Chondrocyte (in vitro differentiated cells): ENCODE results near the gene COL20A1. TPM values are rescaled to one million over a fixed set of nuclear protein-coding genes. Genes with fewer than 3 reads are reported as not detected.

Experiments used
- DNase-seq: peaks from one replicate; pipeline ENCODE4 v3.0.0; 2021; ENCODE audit warnings: mixed read lengths, low spot score
- H3K27ac Mint-ChIP-seq: one replicate; pipeline ENCODE4 v1.8.0; 2021; ENCODE audit warnings: mild to moderate bottlenecking, moderate library complexity, mixed read lengths; ENCODE audit not compliant: unreplicated experiment
- H3K27me3 Mint-ChIP-seq: 2 replicates; pipeline ENCODE4 v1.8.0; 2021; ENCODE audit warnings: low read depth, mixed read lengths
- H3K36me3 Mint-ChIP-seq: 2 replicates; pipeline ENCODE4 v1.8.0; 2021; ENCODE audit warnings: low read depth, mixed read lengths
- H3K4me1 Mint-ChIP-seq: 2 replicates; pipeline ENCODE4 v1.8.0; 2021; ENCODE audit warnings: low read depth, mild to moderate bottlenecking, mixed read lengths
- H3K4me3 Mint-ChIP-seq: one replicate; pipeline ENCODE4 v1.8.0; 2021; ENCODE audit warnings: mild to moderate bottlenecking, moderate library complexity, mixed read lengths; ENCODE audit not compliant: unreplicated experiment
- H3K9me3 Mint-ChIP-seq: 2 replicates; pipeline ENCODE4 v1.8.0; 2021; ENCODE audit warnings: low read depth, mixed read lengths
- total RNA-seq: library from RNA; stranded (reverse); gene quantifications from 3 replicates; pipeline ENCODE4 v1.2.1, GENCODE V29; 2021
- TF ChIP-seq, protein P1 (sequence below): fragments of 200-600 bp; sonication (generic); IDR thresholded peaks from 2 replicates; pipeline ENCODE4 v1.5.0; 2021; ENCODE audit warnings: antibody characterized with exemption, mild to moderate bottlenecking, moderate library complexity

Gene COL20A1
- total RNA-seq, 1 donor from 2014 or later = not detected

DNA sequence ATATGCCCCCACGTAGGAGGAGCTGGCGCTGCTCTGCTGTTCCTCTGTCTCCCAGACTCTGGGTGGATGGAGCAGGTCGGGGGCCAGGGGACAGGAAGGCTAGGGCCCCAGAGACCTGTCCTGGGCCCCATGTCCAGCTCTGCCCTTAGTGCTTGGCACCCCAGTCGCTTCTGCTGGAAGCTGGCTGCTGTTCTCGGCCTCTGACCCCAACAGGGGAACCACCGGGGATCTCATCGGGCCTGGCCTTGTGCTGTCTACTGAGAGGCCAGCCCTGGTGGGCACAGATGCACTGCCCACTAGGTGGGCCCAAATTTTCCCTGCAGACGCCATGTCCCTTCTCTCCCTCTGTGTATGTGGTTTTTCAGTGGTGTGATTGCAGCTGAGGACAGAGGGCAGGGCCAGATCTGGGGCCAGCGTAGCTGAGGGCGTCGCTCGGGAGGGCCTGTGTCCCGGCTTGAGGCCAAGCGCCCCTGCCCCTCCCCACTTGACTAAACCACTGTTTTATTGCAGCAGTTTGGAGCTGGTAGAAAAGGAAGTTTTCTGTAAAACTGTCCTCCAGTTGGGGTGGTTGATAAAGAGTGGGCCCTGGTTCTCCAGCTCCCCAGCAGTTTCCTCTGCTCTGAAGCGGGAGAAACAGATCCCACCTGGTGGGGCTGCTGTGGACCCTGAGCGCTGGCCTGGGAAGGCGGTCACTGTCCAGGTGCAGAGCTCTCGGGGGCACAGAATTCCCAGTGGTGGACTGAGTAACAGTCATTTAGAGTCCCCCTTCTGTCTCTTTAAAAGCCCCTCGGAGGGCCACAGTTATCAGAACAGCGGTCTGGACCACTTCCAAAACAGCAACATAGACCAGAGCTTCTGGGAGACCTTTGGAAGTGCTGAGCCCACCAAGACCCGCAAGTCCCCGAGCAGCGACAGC lies 5.9 kb upstream of the COL20A1 start:
- TF ChIP-seq, protein P1, sequence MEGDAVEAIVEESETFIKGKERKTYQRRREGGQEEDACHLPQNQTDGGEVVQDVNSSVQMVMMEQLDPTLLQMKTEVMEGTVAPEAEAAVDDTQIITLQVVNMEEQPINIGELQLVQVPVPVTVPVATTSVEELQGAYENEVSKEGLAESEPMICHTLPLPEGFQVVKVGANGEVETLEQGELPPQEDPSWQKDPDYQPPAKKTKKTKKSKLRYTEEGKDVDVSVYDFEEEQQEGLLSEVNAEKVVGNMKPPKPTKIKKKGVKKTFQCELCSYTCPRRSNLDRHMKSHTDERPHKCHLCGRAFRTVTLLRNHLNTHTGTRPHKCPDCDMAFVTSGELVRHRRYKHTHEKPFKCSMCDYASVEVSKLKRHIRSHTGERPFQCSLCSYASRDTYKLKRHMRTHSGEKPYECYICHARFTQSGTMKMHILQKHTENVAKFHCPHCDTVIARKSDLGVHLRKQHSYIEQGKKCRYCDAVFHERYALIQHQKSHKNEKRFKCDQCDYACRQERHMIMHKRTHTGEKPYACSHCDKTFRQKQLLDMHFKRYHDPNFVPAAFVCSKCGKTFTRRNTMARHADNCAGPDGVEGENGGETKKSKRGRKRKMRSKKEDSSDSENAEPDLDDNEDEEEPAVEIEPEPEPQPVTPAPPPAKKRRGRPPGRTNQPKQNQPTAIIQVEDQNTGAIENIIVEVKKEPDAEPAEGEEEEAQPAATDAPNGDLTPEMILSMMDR = no peak
- Mint-ChIP-seq H3K27me3 (no peaks in the 10 kb centered on the region), H3K36me3 (peaks cover 20% of the 10 kb centered on the region), H3K27ac (no peak overlapping the region), H3K4me1 (no peaks in the 10 kb centered on the region), H3K9me3 (no peaks in the 10 kb centered on the region), H3K4me3 (no peak overlapping the region)
- DNase-seq = no peak

DNA sequence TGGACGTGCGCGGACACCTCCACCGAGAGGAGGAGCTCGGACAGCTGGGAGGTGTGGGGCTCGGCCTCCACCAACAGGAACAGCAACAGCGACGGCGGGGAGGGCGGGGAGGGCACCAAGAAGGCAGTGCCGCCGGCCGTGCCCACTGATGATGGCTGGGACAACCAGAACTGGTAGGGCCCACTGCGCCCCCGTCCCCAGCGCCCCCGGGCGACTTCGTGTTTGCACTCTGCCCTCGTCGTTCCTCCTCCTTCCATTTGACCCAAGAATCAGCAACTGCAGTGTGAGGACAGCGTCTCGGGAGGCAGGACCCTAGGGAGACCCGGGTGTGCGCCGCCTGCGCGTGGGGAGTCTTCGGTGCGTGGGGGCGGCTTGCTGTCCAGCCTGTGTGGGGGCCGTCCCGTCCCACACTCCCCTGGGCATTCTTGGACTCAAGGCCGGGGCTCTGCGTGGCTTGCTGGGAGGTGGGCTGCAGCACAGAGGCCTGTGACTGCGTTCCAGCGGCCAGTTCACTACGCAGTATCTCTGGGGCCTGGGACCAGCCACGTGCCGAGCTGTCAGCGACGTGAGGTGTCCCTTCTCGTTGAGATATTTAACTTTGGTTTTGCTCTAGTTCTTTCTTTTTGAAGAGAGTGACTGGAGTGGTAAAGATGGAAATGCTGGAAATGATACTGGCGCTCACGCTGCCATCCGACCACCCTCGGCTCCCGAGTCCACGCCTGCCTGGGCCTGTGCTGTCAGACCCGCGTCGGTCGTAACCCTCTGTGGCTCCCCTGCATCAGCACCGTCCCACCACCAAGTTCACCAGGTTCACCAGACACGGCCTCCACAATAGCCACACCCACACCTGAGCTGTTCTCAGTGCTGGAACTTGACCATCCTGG lies 5.0 kb upstream of the COL20A1 start:
- TF ChIP-seq, protein P1 = no peak
- Mint-ChIP-seq H3K36me3 (peaks cover 17% of the 10 kb centered on the region), H3K4me3 (no peak overlapping the region), H3K4me1 (no peaks in the 10 kb centered on the region), H3K27me3 (no peaks in the 10 kb centered on the region), H3K27ac (no peak overlapping the region), H3K9me3 (no peaks in the 10 kb centered on the region)
- no peak for DNase-seq

DNA sequence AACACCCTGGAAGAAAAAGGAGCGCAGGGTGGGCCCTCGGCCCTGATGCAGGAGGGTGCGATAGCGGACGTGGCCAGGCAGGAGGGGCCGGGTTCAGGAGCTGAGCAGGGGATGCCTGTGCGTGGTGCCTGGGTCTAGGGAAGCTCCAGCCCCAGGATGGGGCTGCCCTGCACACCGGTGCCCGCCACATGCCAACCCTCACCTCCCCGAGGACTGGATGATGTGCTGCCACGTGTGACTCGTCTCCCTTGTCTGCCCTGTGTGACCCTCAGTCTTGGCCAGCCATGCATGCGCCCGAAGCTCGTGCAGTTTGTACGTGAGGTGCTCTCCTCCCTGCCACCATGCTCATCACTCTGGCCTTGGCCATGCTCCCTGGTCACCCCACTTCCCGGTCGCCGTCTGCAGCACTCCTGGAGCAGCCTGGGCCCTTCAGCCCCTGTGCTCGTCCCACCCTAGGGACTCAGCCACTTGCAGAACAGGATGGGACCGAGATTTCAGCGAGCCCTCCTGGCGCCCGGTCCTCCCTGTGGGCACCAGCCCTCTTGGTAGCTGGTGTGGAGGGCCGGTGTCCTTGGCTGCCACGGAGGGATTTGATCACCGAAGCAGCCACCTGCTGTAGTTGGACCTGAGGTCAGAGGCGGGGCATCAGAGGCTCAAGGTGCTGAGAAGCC lies 4.3 kb upstream of the COL20A1 start:
- Mint-ChIP-seq H3K36me3 (peaks cover 13% of the 10 kb centered on the region), H3K9me3 (no peaks in the 10 kb centered on the region), H3K27ac (no peak overlapping the region), H3K27me3 (no peaks in the 10 kb centered on the region), H3K4me3 (no peak overlapping the region), H3K4me1 (no peaks in the 10 kb centered on the region)
- TF ChIP-seq, protein P1 = no peak
- no peak for DNase-seq

DNA sequence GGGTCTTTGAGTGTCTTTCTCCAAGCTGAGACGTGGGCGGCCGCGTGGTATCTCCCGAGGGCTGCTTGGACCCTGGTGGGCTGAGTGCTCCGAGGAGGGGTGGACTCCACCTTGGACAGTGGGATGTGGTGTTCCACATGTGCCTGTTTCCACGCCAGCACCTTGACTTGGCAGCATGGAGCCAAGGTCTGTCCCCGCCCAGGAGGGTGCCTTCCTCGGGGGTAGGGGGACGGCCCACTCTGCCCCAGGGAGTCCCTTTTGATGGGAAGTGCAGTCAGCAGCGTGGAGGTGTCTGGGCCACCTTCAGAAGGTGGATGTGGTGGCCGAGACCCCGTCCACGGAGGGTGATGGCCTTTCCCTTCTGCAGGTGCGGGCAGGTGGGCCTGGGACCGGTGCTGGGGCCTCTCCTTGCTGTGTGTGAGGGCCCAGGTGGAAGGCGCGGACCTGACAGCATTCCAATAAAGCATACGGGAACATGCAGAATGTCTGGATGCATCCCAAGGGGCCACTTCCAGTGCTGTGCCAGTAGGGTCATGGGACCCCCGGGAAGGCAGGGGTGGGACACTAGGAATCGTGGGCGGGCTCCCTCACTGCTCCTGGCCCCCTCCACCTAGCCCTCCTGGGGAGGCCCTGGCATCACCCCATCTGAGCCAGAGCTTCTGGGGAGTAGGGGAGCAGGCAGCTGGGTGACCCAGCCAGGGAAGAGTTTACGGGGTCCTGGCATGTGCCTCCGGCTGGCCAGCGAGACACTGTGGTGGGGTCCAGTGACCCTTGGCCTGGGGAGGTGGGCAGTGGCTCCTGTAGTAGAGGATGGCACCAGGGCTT lies 3.5 kb upstream of the COL20A1 start:
- TF ChIP-seq, protein P1 = no peak
- no peaks in the 10 kb centered on the region for H3K9me3 Mint-ChIP-seq
- H3K36me3 Mint-ChIP-seq = peaks cover 12% of the 10 kb centered on the region
- H3K27me3 Mint-ChIP-seq = no peaks in the 10 kb centered on the region
- DNase-seq = no peak
- no peak overlapping the region for H3K27ac Mint-ChIP-seq
- no peak overlapping the region for H3K4me3 Mint-ChIP-seq
- H3K4me1 Mint-ChIP-seq = no peaks in the 10 kb centered on the region
